H1 (cell line): ENCODE data around the gene TMEM131L. TPM values are rescaled to one million over a fixed set of nuclear protein-coding genes. Genes with fewer than 3 reads are reported as not detected.

Source experiments
- CTCF ChIA-PET: fragments of 300-600 bp; sonication (Branson Sonifier 250); formaldehyde crosslinking; loops from one replicate; lab custom pipeline; 2021; ENCODE audit not compliant: partially characterized antibody; lab: Charles Lee
- POLR2A ChIA-PET: fragments of 300-600 bp; sonication (Branson Sonifier 250); formaldehyde crosslinking; loops from one replicate; lab custom pipeline; 2021; ENCODE audit warnings: inconsistent platforms; ENCODE audit not compliant: partially characterized antibody; lab: Charles Lee
- DNase-seq, 2 experiments: peaks; one replicate each; pipeline versions ENCODE4 v3.0.0 to v3.0.0-alpha.2; 2010 to 2022; ENCODE audit warnings: low spot score in 2 of 2, low read depth in 1 of 2, mixed read lengths in 1 of 2
- FAIRE-seq: peaks from 2 replicates; lab custom pipeline; 2011; peaks lifted over from hg19 to GRCh38; lab: Jason Lieb, UNC
- H2AFZ ChIP-seq: 2 replicates; pipeline ENCODE4 v1.8.1; 2012; ENCODE audit warnings: low read length, inconsistent platforms
- H2AK5ac ChIP-seq: 2 replicates; pipeline ENCODE4 v1.6.1; 2013; ENCODE audit warnings: low read depth, low read length
- H2BK120ac ChIP-seq: replicated peaks from 2 replicates; pipeline ENCODE3; 2013; ENCODE audit warnings: low read depth, low read length, inconsistent platforms
- H2BK12ac ChIP-seq: 2 replicates; pipeline ENCODE4 v1.6.1; 2013; ENCODE audit warnings: low read depth, low read length
- H2BK15ac ChIP-seq: 2 replicates; pipeline ENCODE4 v1.6.1; 2013; ENCODE audit warnings: low read length
- H2BK20ac ChIP-seq: 2 replicates; pipeline ENCODE4 v1.6.1; 2013; ENCODE audit warnings: low read length
- H2BK5ac ChIP-seq: 2 replicates; pipeline ENCODE4 v1.6.1; 2013; ENCODE audit warnings: low read depth, low read length
- H3K14ac ChIP-seq: 2 replicates; pipeline ENCODE4 v1.6.1; 2013; ENCODE audit warnings: inconsistent platforms; ENCODE audit not compliant: insufficient read length
- H3K18ac ChIP-seq: 2 replicates; pipeline ENCODE4 v1.6.1; 2013; ENCODE audit warnings: low read length; ENCODE audit errors: extremely low read depth
- H3K23ac ChIP-seq: 2 replicates; pipeline ENCODE4 v1.6.1; 2013; ENCODE audit warnings: inconsistent platforms; ENCODE audit not compliant: insufficient read length
- H3K23me2 ChIP-seq: 2 replicates; pipeline ENCODE4 v1.6.1; 2013; ENCODE audit warnings: low read depth, low read length
- H3K27ac ChIP-seq: 2 replicates; pipeline ENCODE4 v1.6.1; 2011; ENCODE audit warnings: low read depth, low read length, inconsistent platforms
- H3K27me3 ChIP-seq, 4 experiments: replicated peaks in 1 of 4; 1 replicate in 1 of 4; 2 replicates in 3 of 4; pipeline versions ENCODE4 v1.6.1 to v1.8.1; 2011 to 2013; ENCODE audit warnings: low read length in 3 of 4, mild to moderate bottlenecking in 3 of 4, inconsistent platforms in 2 of 4, mixed read lengths in 2 of 4, moderate library complexity in 1 of 4; ENCODE audit not compliant: control insufficient read depth in 3 of 4, insufficient read depth in 3 of 4; ENCODE audit errors: extremely low read depth in 1 of 4
- H3K36me3 ChIP-seq, 4 experiments: 2 replicates each; pipeline versions ENCODE4 v1.6.1 to v1.8.1; 2011 to 2013; ENCODE audit warnings: mild to moderate bottlenecking in 4 of 4, low read length in 3 of 4, moderate library complexity in 2 of 4, control low read depth in 1 of 4, inconsistent platforms in 1 of 4; ENCODE audit not compliant: insufficient read depth in 4 of 4, control insufficient read depth in 2 of 4
- H3K4ac ChIP-seq: replicated peaks from 2 replicates; pipeline ENCODE3; 2013; ENCODE audit warnings: low read length, low read depth, mixed read lengths, inconsistent platforms; ENCODE audit not compliant: insufficient read length
- H3K4me1 ChIP-seq, 4 experiments: replicated peaks in 1 of 4; 1 replicate in 1 of 4; 2 replicates in 3 of 4; pipeline versions ENCODE4 v1.6.1 to v1.8.1; 2011 to 2013; ENCODE audit warnings: low read length in 3 of 4, inconsistent platforms in 2 of 4, mixed read lengths in 1 of 4; ENCODE audit not compliant: insufficient read depth in 4 of 4, control insufficient read depth in 3 of 4
- H3K4me2 ChIP-seq, 2 experiments: 2 replicates each; pipeline versions ENCODE4 v1.6.1 to v1.8.1; 2011 to 2013; ENCODE audit warnings: low read depth in 2 of 2, low read length in 2 of 2, control low read depth in 1 of 2, inconsistent platforms in 1 of 2, mild to moderate bottlenecking in 1 of 2; ENCODE audit not compliant: insufficient read depth in 1 of 2
- H3K4me3 ChIP-seq, 4 experiments: fragments of 200-600, 300-600 bp in 1 of 4; sonication (generic), shearing (Covaris generic), sonication (Bioruptor Twin) in 1 of 4; 2 replicates each; pipeline versions ENCODE4 v1.5.1 to v1.8.1; 2011 to 2016; ENCODE audit warnings: low read length in 4 of 4, low read depth in 3 of 4, control low read depth in 2 of 4, inconsistent platforms in 2 of 4, mild to moderate bottlenecking in 2 of 4, mixed read lengths in 1 of 4, moderate library complexity in 1 of 4; ENCODE audit not compliant: insufficient read depth in 2 of 4; ENCODE audit errors: extremely low read depth in 1 of 4
- H3K56ac ChIP-seq: replicated peaks from 2 replicates; pipeline ENCODE3; 2013; ENCODE audit warnings: low read depth, mild to moderate bottlenecking, mixed read lengths, low read length, inconsistent platforms; ENCODE audit not compliant: insufficient read length
- H3K79me1 ChIP-seq: 2 replicates; pipeline ENCODE4 v1.6.1; 2013; ENCODE audit warnings: low read depth, low read length, control low read depth
- H3K79me2 ChIP-seq, 2 experiments: 2 replicates each; pipeline versions ENCODE4 v1.6.1 to v1.8.1; 2012 to 2013; ENCODE audit warnings: low read length in 2 of 2, mild to moderate bottlenecking in 2 of 2, inconsistent platforms in 1 of 2; ENCODE audit not compliant: insufficient read depth in 2 of 2, control insufficient read depth in 1 of 2
- H3K9ac ChIP-seq, 4 experiments: replicated peaks in 1 of 4; 1 replicate in 1 of 4; 2 replicates in 3 of 4; pipeline versions ENCODE4 v1.6.1 to v1.8.1; 2011 to 2013; ENCODE audit warnings: low read depth in 3 of 4, low read length in 3 of 4, control low read depth in 2 of 4, mild to moderate bottlenecking in 2 of 4, moderate library complexity in 2 of 4, inconsistent platforms in 1 of 4; ENCODE audit errors: extremely low read depth in 1 of 4
- H3K9me3 ChIP-seq, 2 experiments: 2 replicates each; pipeline versions ENCODE4 v1.6.1 to v1.8.1; 2012 to 2013; ENCODE audit warnings: mild to moderate bottlenecking in 2 of 2, moderate library complexity in 2 of 2, control low read depth in 1 of 2, inconsistent platforms in 1 of 2, low read depth in 1 of 2, low read length in 1 of 2, mixed read lengths in 1 of 2; ENCODE audit not compliant: insufficient read depth in 2 of 2
- H4K20me1 ChIP-seq, 2 experiments: replicated peaks in 1 of 2; 2 replicates each; pipeline versions ENCODE3 to v1.8.1; 2011 to 2013; ENCODE audit warnings: inconsistent platforms in 2 of 2, low read length in 2 of 2, mild to moderate bottlenecking in 1 of 2; ENCODE audit not compliant: insufficient read depth in 2 of 2, control insufficient read depth in 1 of 2
- H4K5ac ChIP-seq: 2 replicates; pipeline ENCODE4 v1.6.1; 2013; ENCODE audit warnings: low read length, low read depth, mixed read lengths, inconsistent platforms; ENCODE audit not compliant: insufficient read length
- H4K8ac ChIP-seq: 2 replicates; pipeline ENCODE4 v1.8.0; 2013; ENCODE audit warnings: mild to moderate bottlenecking, moderate library complexity, low read length, inconsistent platforms; ENCODE audit not compliant: insufficient read depth; ENCODE audit errors: extremely low read depth
- H4K91ac ChIP-seq: replicated peaks from 2 replicates; pipeline ENCODE3; 2013; ENCODE audit warnings: low read length, mixed read lengths, inconsistent platforms; ENCODE audit not compliant: insufficient read length
- ASH2L ChIP-seq: fragments of 200-600, 300-600 bp; sonication (generic); IDR thresholded peaks from one replicate; pipeline ENCODE4 v1.7.1; 2017; ENCODE audit warnings: low read length
- EZH2 ChIP-seq: fragments of 200-600 bp; sonication (generic); IDR thresholded peaks from 2 replicates; pipeline ENCODE4 v1.7.1; 2012; ENCODE audit warnings: low read depth, mild to moderate bottlenecking, moderate library complexity, low read length, inconsistent platforms; ENCODE audit not compliant: severe bottlenecking
- FOSL1 ChIP-seq: IDR thresholded peaks from 2 replicates; pipeline ENCODE4 v1.6.1; 2011; ENCODE audit warnings: mild to moderate bottlenecking, low read depth, low read length, moderate library complexity; ENCODE audit not compliant: insufficient read depth
- HDAC2 ChIP-seq, 2 experiments: fragments of 300-600 bp in 1 of 2; sonication (generic) in 1 of 2; IDR thresholded peaks; 2 replicates each; pipeline ENCODE4 v1.6.1; 2011 to 2012; ENCODE audit warnings: low read depth in 2 of 2, low read length in 2 of 2, mild to moderate bottlenecking in 2 of 2, moderate library complexity in 2 of 2, borderline replicate concordance in 1 of 2, inconsistent platforms in 1 of 2
- NRF1 ChIP-seq: IDR thresholded peaks from 2 replicates; pipeline ENCODE4 v1.6.1; 2011; ENCODE audit warnings: mild to moderate bottlenecking, low read depth, low read length, improper control_type of control experiment
- POLR2AphosphoS5 ChIP-seq: IDR thresholded peaks from 2 replicates; pipeline ENCODE4 v1.6.1; 2011; ENCODE audit warnings: low read depth, low read length
- RAD21 ChIP-seq, 2 experiments: IDR thresholded peaks in 1 of 2; conservative IDR thresholded peaks in 1 of 2; 2 replicates each; pipeline ENCODE4 v1.6.1; 2011; ENCODE audit warnings: low read depth in 2 of 2, low read length in 2 of 2, improper control_type of control experiment in 1 of 2, inconsistent platforms in 1 of 2, mild to moderate bottlenecking in 1 of 2, moderate library complexity in 1 of 2
- RFX5 ChIP-seq: IDR thresholded peaks from 2 replicates; pipeline ENCODE4 v1.6.1; 2011; ENCODE audit warnings: low read depth, low read length, improper control_type of control experiment, borderline replicate concordance
- SIRT6 ChIP-seq: IDR thresholded peaks from one replicate; pipeline ENCODE4 v1.7.1; 2012; ENCODE audit warnings: low read length, inconsistent platforms
- SP2 ChIP-seq: IDR thresholded peaks from 2 replicates; pipeline ENCODE4 v1.6.1; 2012; ENCODE audit warnings: mild to moderate bottlenecking, low read length, inconsistent platforms
- TCF12 ChIP-seq: IDR thresholded peaks from 2 replicates; pipeline ENCODE4 v1.6.1; 2011; ENCODE audit warnings: low read depth, mild to moderate bottlenecking, low read length
- polyA plus RNA-seq, 7 experiments: library from polyadenylated mRNA; depleted of rRNA in 3 of 7; stranded (reverse) in 5 of 7; unstranded in 2 of 7; fragments of >200 nt in 5 of 7; fragments of 200-250 nt in 2 of 7; gene quantifications; 1 replicate in 5 of 7; 2 replicates in 1 of 7; 4 replicates in 1 of 7; pipeline versions ENCODE4 v1.2.1 to v1.2.3, GENCODE V29; 2011 to 2013; ENCODE audit warnings: missing spikeins in 2 of 7, mixed read lengths in 2 of 7
- total RNA-seq: library from RNA; stranded (reverse); fragmentation: NEBNext Ultra II Directional; extraction: Animal tissue kit (Norgen Biotek cat#: 25700); gene quantifications from 2 replicates; pipeline ENCODE4 v1.2.1, GENCODE V29; 2021

The TMEM131L gene
- total and polyA plus RNA-seq, 2 of the 8 experiments (the other 6 are each of a cell fraction or from before 2014, with no cell fraction given) = 14.3 to 26.1 TPM

DNA sequence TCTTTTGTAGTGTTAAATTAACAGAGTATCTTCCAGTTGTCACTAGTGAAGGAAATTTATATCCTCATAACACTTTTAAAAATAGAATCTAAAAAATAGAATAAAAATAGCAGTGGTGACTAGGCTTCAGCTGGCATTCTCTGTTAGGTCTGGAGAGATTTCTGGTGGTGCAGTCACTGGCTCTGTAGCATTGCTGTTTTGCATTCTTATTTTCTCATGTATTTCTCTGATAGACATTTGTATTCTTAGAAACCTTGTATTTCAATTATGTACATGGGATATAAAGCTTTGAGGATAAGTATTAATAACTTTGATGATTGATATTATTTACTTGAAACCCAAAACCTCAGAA, 87.6 kb downstream of the TMEM131L start:
- H4K20me1 ChIP-seq = no peaks in the 10 kb centered on the region
- FAIRE-seq = no peak
- TF ChIP-seq SP2 = no peak
- no peak for TF ChIP-seq HDAC2 (IDR thresholded peaks at IDR 0.05; ENCODE audit: borderline replicate concordance in 1 of 2, low read depth in 2 of 2, low read length in 2 of 2)
- TF ChIP-seq SIRT6 = no peak
- TF ChIP-seq RAD21 (IDR thresholded peaks at IDR 0.05 in 1 of 2, conservative IDR thresholded peaks at IDR 0.05 in 1 of 2; ENCODE audit: low read depth in 2 of 2, low read length in 2 of 2) = no peak
- TF ChIP-seq ASH2L = no peak
- TF ChIP-seq FOSL1 = no peak
- no peak for TF ChIP-seq EZH2
- no peak for TF ChIP-seq RFX5
- TF ChIP-seq POLR2AphosphoS5 = no peak
- TF ChIP-seq TCF12 = no peak
- no peak for TF ChIP-seq NRF1
- no peak overlapping the region for H4K5ac ChIP-seq
- no peak overlapping the region for H2BK20ac ChIP-seq
- DNase-seq = no peak
- no peak overlapping the region for H2AFZ ChIP-seq
- no peak overlapping the region for H3K4ac ChIP-seq
- H3K27ac ChIP-seq = no peak overlapping the region
- H3K9me3 ChIP-seq = no peaks in the 10 kb centered on the region
- H3K4me1 ChIP-seq = no peaks in the 10 kb centered on the region
- no peak overlapping the region for H2BK120ac ChIP-seq
- peaks cover 0 to 4% (median 2%) of the 10 kb centered on the region in 4 experiments; a peak in 2 of 8 replicates for H3K36me3 ChIP-seq
- H2BK15ac ChIP-seq = no peak overlapping the region
- H4K91ac ChIP-seq = no peak overlapping the region
- H2AK5ac ChIP-seq = no peak overlapping the region
- H3K14ac ChIP-seq = no peak overlapping the region
- no peak overlapping the region for H3K23ac ChIP-seq
- no peak overlapping the region for H2BK5ac ChIP-seq
- no peak overlapping the region for H3K4me2 ChIP-seq
- CTCF ChIA-PET = interaction anchor here (2.9 kb wide), 1 partner anchor 11 kb away, joined by 19 read pairs; no protein-coding TSS in a partner anchor
- no peaks in the 10 kb centered on the region for H3K79me2 ChIP-seq
- H3K9ac ChIP-seq = no peak overlapping the region
- no peak overlapping the region for H3K4me3 ChIP-seq
- no peaks in the 10 kb centered on the region for H3K23me2 ChIP-seq
- H2BK12ac ChIP-seq = no peak overlapping the region
- H3K56ac ChIP-seq = no peak overlapping the region
- H3K79me1 ChIP-seq = no peaks in the 10 kb centered on the region
- POLR2A ChIA-PET = no interaction called here
- no peak overlapping the region for H3K18ac ChIP-seq
- no peaks in the 10 kb centered on the region for H3K27me3 ChIP-seq
- H4K8ac ChIP-seq = no peak overlapping the region
